OCI-LY3 (cell line): ENCODE results near the gene TBPL2.

Experiments used
- H2AFZ ChIP-seq: fragments of 200-600, 300-600 bp; shearing (Covaris generic); 2 replicates; pipeline ENCODE4 v1.6.0; 2014; ENCODE audit warnings: antibody characterized with exemption, low read depth, low read length
- H3K27ac ChIP-seq: fragments of 200-600, 300-600 bp; sonication (generic); 2 replicates; pipeline ENCODE4 v1.5.1; 2014; ENCODE audit warnings: mild to moderate bottlenecking, low read length, moderate library complexity, mixed read lengths
- H3K27me3 ChIP-seq: fragments of 200-600, 300-600 bp; sonication (generic); 2 replicates; pipeline ENCODE4 v1.6.1; 2014; ENCODE audit warnings: low read depth, low read length, mixed read lengths
- H3K36me3 ChIP-seq: fragments of 200-600, 300-600 bp; sonication (generic); replicated peaks from 2 replicates; pipeline ENCODE3; 2014; ENCODE audit warnings: low read depth, low read length, mixed read lengths
- H3K4me1 ChIP-seq: fragments of 300-600, 200-600 bp; sonication (generic); 2 replicates; pipeline ENCODE4 v1.6.1; 2014; ENCODE audit warnings: low read length, mixed read lengths
- H3K4me2 ChIP-seq: fragments of 200-600, 300-600 bp; sonication (generic); 2 replicates; pipeline ENCODE4 v1.6.1; 2014; ENCODE audit warnings: low read length, mixed read lengths
- H3K4me3 ChIP-seq: fragments of 300-600, 200-600 bp; sonication (generic); 2 replicates; pipeline ENCODE4 v1.5.1; 2014; ENCODE audit warnings: antibody characterized with exemption, mild to moderate bottlenecking, low read length, moderate library complexity
- H3K79me2 ChIP-seq: fragments of 300-600, 200-600 bp; shearing (Covaris generic); 2 replicates; pipeline ENCODE4 v1.6.1; 2014; ENCODE audit warnings: mild to moderate bottlenecking, low read length, mixed read lengths
- H3K9ac ChIP-seq: fragments of 300-600, 200-600 bp; shearing (Covaris generic); 2 replicates; pipeline ENCODE4 v1.6.0; 2014; ENCODE audit warnings: mild to moderate bottlenecking, low read length, moderate library complexity
- H3K9me3 ChIP-seq: fragments of 200-600, 300-600 bp; shearing (Covaris generic); 2 replicates; pipeline ENCODE4 v1.6.1; 2014; ENCODE audit warnings: low read length, mixed read lengths; ENCODE audit not compliant: insufficient read depth
- H4K20me1 ChIP-seq: fragments of 200-600, 300-600 bp; sonication (generic); 2 replicates; pipeline ENCODE4 v1.6.1; 2016; ENCODE audit warnings: low read length, mixed read lengths; ENCODE audit not compliant: insufficient read depth
- EZH2phosphoT487 ChIP-seq: fragments of 200-600 bp; shearing (Covaris generic); IDR thresholded peaks from 2 replicates; pipeline ENCODE4 v1.6.1; 2018; ENCODE audit warnings: antibody characterized with exemption, mixed run types, low read depth
- TF ChIP-seq, protein P1 (sequence below): fragments of 200-600, 300-600 bp; sonication (generic); IDR thresholded peaks from 2 replicates; pipeline ENCODE4 v1.5.1; 2014; ENCODE audit warnings: antibody characterized with exemption, low read length, low read depth

Gene TBPL2

DNA sequence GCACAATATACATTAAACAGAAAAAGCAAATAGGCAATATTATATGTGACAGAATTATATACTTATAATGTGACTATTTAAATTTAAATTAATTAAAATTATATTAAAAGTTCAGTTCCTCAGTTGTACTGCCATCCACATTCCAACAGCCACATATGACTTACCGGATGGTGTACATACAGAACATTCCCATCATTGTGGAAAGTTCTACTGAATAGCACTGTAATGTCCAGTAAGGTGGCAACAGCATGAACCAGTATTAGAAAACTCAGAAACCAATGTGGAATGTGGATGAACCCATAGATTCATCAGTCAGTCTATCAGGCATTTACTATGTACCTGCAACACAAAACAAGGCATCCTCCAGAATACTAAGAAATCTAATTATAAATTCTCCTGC is 41.2 kb downstream of the TBPL2 start:
- H3K36me3 ChIP-seq = no peaks in the 10 kb centered on the region
- H4K20me1 ChIP-seq = no peaks in the 10 kb centered on the region
- H3K27me3 ChIP-seq = no peaks in the 10 kb centered on the region
- H3K4me2 ChIP-seq = no peak overlapping the region
- peaks cover 12% of the 10 kb centered on the region; the same call in 1 of the 2 replicates for H3K79me2 ChIP-seq
- TF ChIP-seq EZH2phosphoT487 = no peak
- TF ChIP-seq, protein P1, sequence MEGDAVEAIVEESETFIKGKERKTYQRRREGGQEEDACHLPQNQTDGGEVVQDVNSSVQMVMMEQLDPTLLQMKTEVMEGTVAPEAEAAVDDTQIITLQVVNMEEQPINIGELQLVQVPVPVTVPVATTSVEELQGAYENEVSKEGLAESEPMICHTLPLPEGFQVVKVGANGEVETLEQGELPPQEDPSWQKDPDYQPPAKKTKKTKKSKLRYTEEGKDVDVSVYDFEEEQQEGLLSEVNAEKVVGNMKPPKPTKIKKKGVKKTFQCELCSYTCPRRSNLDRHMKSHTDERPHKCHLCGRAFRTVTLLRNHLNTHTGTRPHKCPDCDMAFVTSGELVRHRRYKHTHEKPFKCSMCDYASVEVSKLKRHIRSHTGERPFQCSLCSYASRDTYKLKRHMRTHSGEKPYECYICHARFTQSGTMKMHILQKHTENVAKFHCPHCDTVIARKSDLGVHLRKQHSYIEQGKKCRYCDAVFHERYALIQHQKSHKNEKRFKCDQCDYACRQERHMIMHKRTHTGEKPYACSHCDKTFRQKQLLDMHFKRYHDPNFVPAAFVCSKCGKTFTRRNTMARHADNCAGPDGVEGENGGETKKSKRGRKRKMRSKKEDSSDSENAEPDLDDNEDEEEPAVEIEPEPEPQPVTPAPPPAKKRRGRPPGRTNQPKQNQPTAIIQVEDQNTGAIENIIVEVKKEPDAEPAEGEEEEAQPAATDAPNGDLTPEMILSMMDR = no peak
- no peak overlapping the region for H3K27ac ChIP-seq
- no peaks in the 10 kb centered on the region for H3K9me3 ChIP-seq
- H3K4me3 ChIP-seq = no peak overlapping the region
- H2AFZ ChIP-seq = no peak overlapping the region
- no peak overlapping the region for H3K9ac ChIP-seq
- H3K4me1 ChIP-seq = no peaks in the 10 kb centered on the region

DNA sequence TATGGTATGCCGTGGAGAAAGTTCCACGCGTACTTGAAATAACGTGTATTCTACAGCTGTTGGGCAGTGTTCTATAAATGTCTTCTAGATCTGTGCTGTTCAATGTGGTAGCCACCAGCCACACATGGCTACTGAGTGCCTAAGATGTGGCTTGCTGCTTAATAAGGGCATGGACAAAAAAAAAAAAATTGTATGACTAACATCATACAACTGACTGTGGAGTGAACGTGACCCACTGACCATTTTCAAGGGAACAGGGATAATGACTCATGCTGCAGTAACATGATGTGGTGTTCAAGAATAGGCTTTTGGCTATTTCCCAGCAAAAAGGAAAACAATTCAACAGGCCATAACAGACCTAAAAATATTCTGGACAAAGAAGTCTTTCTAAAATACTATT is 41.7 kb downstream of the TBPL2 start:
- Histone ChIP-seq H3K4me1 (no peaks in the 10 kb centered on the region), H3K4me3 (no peak overlapping the region), H3K9me3 (no peaks in the 10 kb centered on the region), H4K20me1 (no peaks in the 10 kb centered on the region), H2AFZ (no peak overlapping the region), H3K9ac (no peak overlapping the region), H3K4me2 (no peak overlapping the region), H3K79me2 (peaks cover 12% of the 10 kb centered on the region; the same call in 1 of the 2 replicates), H3K36me3 (no peaks in the 10 kb centered on the region), H3K27me3 (no peaks in the 10 kb centered on the region), H3K27ac (no peak overlapping the region)
- TF ChIP-seq, protein P1 = no peak
- no peak for TF ChIP-seq EZH2phosphoT487

DNA sequence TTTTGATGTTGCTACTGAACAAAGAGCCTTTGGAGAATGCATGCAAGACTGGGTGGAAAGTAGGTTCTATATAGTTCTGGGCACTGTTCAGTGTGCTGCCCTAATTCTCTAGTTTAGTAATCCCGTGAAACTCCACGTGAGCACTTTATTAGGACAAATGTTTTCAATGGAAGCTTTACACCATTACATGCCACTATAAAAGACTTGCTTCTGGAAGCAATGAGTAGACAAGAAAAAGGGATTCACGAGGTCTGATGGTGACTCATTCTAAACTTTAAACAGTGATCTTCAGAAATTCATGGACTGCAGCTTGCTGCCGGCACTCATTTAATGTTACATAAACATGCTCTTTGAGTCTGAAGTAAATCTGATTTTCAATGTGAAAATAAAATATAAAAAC is 51.1 kb downstream of the TBPL2 start:
- Histone ChIP-seq H3K36me3 (peaks cover 3% of the 10 kb centered on the region), H3K4me1 (no peaks in the 10 kb centered on the region), H3K4me2 (no peak overlapping the region), H3K27me3 (no peaks in the 10 kb centered on the region), H3K4me3 (no peak overlapping the region), H3K9ac (no peak overlapping the region), H2AFZ (no peak overlapping the region), H4K20me1 (no peaks in the 10 kb centered on the region), H3K9me3 (no peaks in the 10 kb centered on the region), H3K27ac (no peak overlapping the region), H3K79me2 (no peaks in the 10 kb centered on the region)
- TF ChIP-seq EZH2phosphoT487 = no peak
- TF ChIP-seq, protein P1 = no peak

DNA sequence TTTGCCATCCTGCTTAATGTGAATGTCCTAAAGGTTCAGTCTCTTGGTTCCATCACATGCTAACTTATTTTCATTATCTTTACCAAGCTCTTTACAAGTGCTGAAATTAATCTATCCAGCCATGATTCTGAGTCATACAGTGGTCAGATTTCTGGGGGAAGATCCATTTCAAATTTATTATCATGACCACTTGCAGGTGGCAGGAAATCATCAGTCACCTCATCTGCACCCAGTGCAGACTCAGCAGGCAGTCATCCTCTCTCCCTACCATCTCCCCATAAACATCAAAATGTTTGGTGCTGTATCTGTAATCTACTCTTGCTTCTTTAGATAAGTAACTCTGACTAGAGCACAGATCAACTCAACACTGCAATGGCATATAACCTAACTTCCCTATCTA is 52.3 kb downstream of the TBPL2 start:
- H3K27me3 ChIP-seq = no peaks in the 10 kb centered on the region
- no peaks in the 10 kb centered on the region for H3K79me2 ChIP-seq
- H3K27ac ChIP-seq = no peak overlapping the region
- no peaks in the 10 kb centered on the region for H3K9me3 ChIP-seq
- TF ChIP-seq EZH2phosphoT487 = no peak
- TF ChIP-seq, protein P1 = no peak
- H3K9ac ChIP-seq = no peak overlapping the region
- H2AFZ ChIP-seq = no peak overlapping the region
- no peaks in the 10 kb centered on the region for H4K20me1 ChIP-seq
- no peaks in the 10 kb centered on the region for H3K4me1 ChIP-seq
- H3K36me3 ChIP-seq = peaks cover 3% of the 10 kb centered on the region
- H3K4me2 ChIP-seq = no peak overlapping the region
- no peak overlapping the region for H3K4me3 ChIP-seq
